HCT116 (cell line): Measurements from ENCODE around the gene SLC16A4. TPM values are rescaled to one million over a fixed set of nuclear protein-coding genes. Genes with fewer than 3 reads are reported as not detected.

Experiments
- ATAC-seq: fragments of 200-7000 bp; cut with Tn5 transposase; 2 replicates; pipeline ENCODE4 v1.9.1; 2020; ENCODE audit warnings: mild to moderate bottlenecking, moderate library complexity
- BruUV-seq: library from RNA; stranded (reverse); fragments of 400-500 nt; replicated peaks from 2 replicates; lab custom pipeline; 2021; lab: Mats Ljungman, UMichigan
- CTCF ChIA-PET: fragments of 300-600 bp; sonication (Branson Sonifier 250); formaldehyde crosslinking; loops from one replicate; lab custom pipeline; 2021; ENCODE audit warnings: antibody characterized with exemption; lab: Charles Lee
- POLR2A ChIA-PET: fragments of 300-600, 350-600 bp; sonication (Branson Sonifier 250); formaldehyde crosslinking; loops from one replicate; lab custom pipeline; 2021; ENCODE audit warnings: antibody characterized with exemption; lab: Charles Lee
- RAD21 ChIA-PET, 2 experiments: fragments of 300-600 bp; sonication (Branson Sonifier 250); formaldehyde crosslinking; loops; one replicate each; lab custom pipeline; 2023; ENCODE audit warnings: low total read pairs in 2 of 2; ENCODE audit not compliant: uncharacterized antibody in 2 of 2, unreplicated experiment in 2 of 2, low non-redundant PET in 1 of 2; lab: Charles Lee
- DNase-seq: peaks from one replicate; pipeline ENCODE4 v3.0.0-alpha.2; 2010; ENCODE audit warnings: low read depth, low spot score
- H2AFZ ChIP-seq: fragments of 200-600 bp; shearing (Covaris generic), sonication (generic); 2 replicates; pipeline ENCODE4 v1.6.1; 2017; ENCODE audit warnings: low read depth, mixed run types, mixed read lengths, antibody characterized with exemption, low read length; ENCODE audit not compliant: poor library complexity, severe bottlenecking
- H3K27ac ChIP-seq: 2 replicates; pipeline ENCODE4 v1.5.1; 2012; ENCODE audit warnings: low read depth, low read length
- H3K27me3 ChIP-seq: fragments of 200-600 bp; sonication (generic); 2 replicates; pipeline ENCODE4 v1.6.1; 2016; ENCODE audit warnings: mixed run types, low read length, mixed read lengths; ENCODE audit not compliant: insufficient read depth
- H3K36me3 ChIP-seq, 2 experiments: fragments of 200-500 bp in 1 of 2; fragments of 200-600 bp in 1 of 2; sonication (Bioruptor generic) in 1 of 2; sonication (generic) in 1 of 2; 2 replicates each; pipeline versions ENCODE4 v1.5.1 to v1.6.1; 2014 to 2016; ENCODE audit warnings: low read length in 2 of 2, inconsistent platforms in 1 of 2, mixed read lengths in 1 of 2, mixed run types in 1 of 2; ENCODE audit not compliant: insufficient read depth in 2 of 2, control insufficient read depth in 1 of 2
- H3K4me1 ChIP-seq, 2 experiments: fragments of 200-600 bp in 1 of 2; sonication (generic) in 1 of 2; 2 replicates each; pipeline versions ENCODE4 v1.5.1 to v1.6.1; 2012 to 2017; ENCODE audit warnings: low read length in 2 of 2, inconsistent platforms in 1 of 2, mild to moderate bottlenecking in 1 of 2, mixed read lengths in 1 of 2, mixed run types in 1 of 2, moderate library complexity in 1 of 2; ENCODE audit not compliant: insufficient read depth in 2 of 2, control insufficient read depth in 1 of 2
- H3K4me2 ChIP-seq: fragments of 200-600 bp; sonication (generic); 2 replicates; pipeline ENCODE4 v1.6.1; 2017; ENCODE audit warnings: mixed run types, low read length, mixed read lengths
- H3K4me3 ChIP-seq, 2 experiments: fragments of 200-600 bp in 1 of 2; sonication (generic) in 1 of 2; replicated peaks in 1 of 2; 2 replicates each; pipeline ENCODE4 v1.5.1; 2011 to 2016; ENCODE audit warnings: low read length in 2 of 2, control low read depth in 1 of 2, low read depth in 1 of 2, mild to moderate bottlenecking in 1 of 2, mixed read lengths in 1 of 2, mixed run types in 1 of 2
- H3K79me2 ChIP-seq: fragments of 200-600 bp; sonication (generic); 2 replicates; pipeline ENCODE4 v1.6.1; 2017; ENCODE audit warnings: mild to moderate bottlenecking, mixed run types, low read length, moderate library complexity, mixed read lengths; ENCODE audit not compliant: insufficient read depth
- H3K9ac ChIP-seq: fragments of 200-600 bp; sonication (generic); 2 replicates; pipeline ENCODE4 v1.6.1; 2016; ENCODE audit warnings: low read length, mixed read lengths
- H3K9me2 ChIP-seq: fragments of 200-600 bp; sonication (generic), shearing (Covaris generic); 2 replicates; pipeline ENCODE4 v1.6.1; 2017; ENCODE audit warnings: mixed run types, mild to moderate bottlenecking, moderate library complexity; ENCODE audit not compliant: insufficient read depth
- H3K9me3 ChIP-seq, 2 experiments: fragments of 200-500 bp in 1 of 2; fragments of 200-600 bp in 1 of 2; sonication (Bioruptor generic) in 1 of 2; sonication (generic) in 1 of 2; 2 replicates each; pipeline ENCODE4 v1.6.1; 2014 to 2017; ENCODE audit warnings: low read length in 2 of 2, mixed read lengths in 2 of 2, inconsistent platforms in 1 of 2, low read depth in 1 of 2, mild to moderate bottlenecking in 1 of 2, mixed run types in 1 of 2, moderate library complexity in 1 of 2; ENCODE audit not compliant: control insufficient read depth in 1 of 2, insufficient read depth in 1 of 2
- H4K20me1 ChIP-seq: fragments of 200-600 bp; sonication (generic), shearing (Covaris generic); 2 replicates; pipeline ENCODE4 v1.6.1; 2017; ENCODE audit warnings: mixed run types, mild to moderate bottlenecking, moderate library complexity; ENCODE audit not compliant: insufficient read depth
- CBX3 ChIP-seq: IDR thresholded peaks from 2 replicates; pipeline ENCODE4 v1.6.1; 2012; ENCODE audit warnings: low read depth
- CEBPB ChIP-seq: IDR thresholded peaks from 2 replicates; pipeline ENCODE4 v1.6.1; 2012; ENCODE audit warnings: low read depth
- CTCF ChIP-seq, 3 experiments: fragments of 200-600 bp in 1 of 3; sonication (generic) in 1 of 3; IDR thresholded peaks in 2 of 3; conservative IDR thresholded peaks in 1 of 3; 2 replicates each; pipeline ENCODE4 v1.5.1; 2012 to 2017; ENCODE audit warnings: low read depth in 2 of 3, low read length in 2 of 3, antibody characterized with exemption in 1 of 3, borderline replicate concordance in 1 of 3, control low read depth in 1 of 3, mild to moderate bottlenecking in 1 of 3, mixed read lengths in 1 of 3, mixed run types in 1 of 3, moderate library complexity in 1 of 3; ENCODE audit not compliant: insufficient read depth in 1 of 3
- EZH2phosphoT487 ChIP-seq: fragments of 200-600 bp; IDR thresholded peaks from 2 replicates; pipeline ENCODE4 v1.6.1; 2018; ENCODE audit warnings: antibody characterized with exemption, borderline replicate concordance
- JUND ChIP-seq: IDR thresholded peaks from 2 replicates; pipeline ENCODE4 v1.6.1; 2012
- MAX ChIP-seq: IDR thresholded peaks from 2 replicates; pipeline ENCODE4 v1.6.1; 2012
- POLR2AphosphoS5 ChIP-seq: IDR thresholded peaks from 2 replicates; pipeline ENCODE4 v1.6.1; 2011; ENCODE audit warnings: mild to moderate bottlenecking, low read depth, low read length, moderate library complexity
- RAD21 ChIP-seq: IDR thresholded peaks from 2 replicates; pipeline ENCODE4 v1.6.1; 2012; ENCODE audit warnings: low read depth, mild to moderate bottlenecking
- REST ChIP-seq: IDR thresholded peaks from 2 replicates; pipeline ENCODE4 v1.6.1; 2012; ENCODE audit warnings: low read depth
- SIN3A ChIP-seq: IDR thresholded peaks from 2 replicates; pipeline ENCODE4 v1.6.1; 2012; ENCODE audit warnings: low read depth
- SRF ChIP-seq: IDR thresholded peaks from 2 replicates; pipeline ENCODE4 v1.6.1; 2012; ENCODE audit warnings: low read depth
- TCF7L2 ChIP-seq: IDR thresholded peaks from 2 replicates; pipeline ENCODE4 v1.7.0; 2011; ENCODE audit warnings: borderline replicate concordance, inconsistent platforms; ENCODE audit not compliant: insufficient read depth, insufficient read length; ENCODE audit errors: extremely low read depth
- YY1 ChIP-seq: IDR thresholded peaks from 2 replicates; pipeline ENCODE4 v1.6.1; 2011; ENCODE audit warnings: low read length, low read depth, moderate library complexity, mild to moderate bottlenecking; ENCODE audit not compliant: insufficient replicate concordance; ENCODE audit errors: extremely low read depth
- ZBTB33 ChIP-seq: IDR thresholded peaks from 2 replicates; pipeline ENCODE4 v1.6.1; 2011; ENCODE audit warnings: mild to moderate bottlenecking, low read length, moderate library complexity; ENCODE audit not compliant: insufficient replicate concordance; ENCODE audit errors: extremely low read depth
- ZFX ChIP-seq: fragments of 450-650 bp; IDR thresholded peaks from 2 replicates; pipeline ENCODE4 v1.6.1; 2017
- intact Hi-C: fragments of 100-400 bp; cut with micrococcal nuclease; formaldehyde crosslinking; loops from 2 replicates; pipeline ENCODE4 v1.10.0; 2022
- total RNA-seq: library from RNA; stranded (reverse); gene quantifications from one replicate; pipeline ENCODE4 v1.2.1, GENCODE V29; 2021; ENCODE audit not compliant: unreplicated experiment

SLC16A4 gene
- total RNA-seq, 1 experiment from 2014 or later, result 0.20 TPM

GRCh38 chr1:110355321-110355720 lies 35.5 kb downstream of the SLC16A4 start:
- no peak overlapping the region for H3K4me2 ChIP-seq
- no peak overlapping the region for H2AFZ ChIP-seq
- ChIA-PET CTCF (no interaction called here), RAD21 (no interaction called here), POLR2A (no interaction called here)
- H3K36me3 ChIP-seq, result peaks cover 16 to 17% of the 10 kb centered on the region in 2 experiments; a peak in 3 of 4 replicates
- H4K20me1 ChIP-seq, result peaks cover 14% of the 10 kb centered on the region; the same call in 1 of the 2 replicates
- H3K4me3 ChIP-seq, result no peak overlapping the region
- H3K27ac ChIP-seq, result no peak overlapping the region
- H3K9ac ChIP-seq, result no peak overlapping the region
- peaks cover 98% of the 10 kb centered on the region for H3K79me2 ChIP-seq
- H3K4me1 ChIP-seq, result peaks cover 6% of the 10 kb centered on the region in 2 experiments; a peak in 2 of 4 replicates
- TF ChIP-seq EZH2phosphoT487 (no peak), SRF (no peak), CEBPB (no peak), TCF7L2 (no peak), ZBTB33 (no peak), JUND (no peak), CTCF (IDR thresholded peaks at IDR 0.05 in 2 of 3, conservative IDR thresholded peaks at IDR 0.05 in 1 of 3; ENCODE audit: borderline replicate concordance in 1 of 3, insufficient read depth in 1 of 3, low read depth in 2 of 3, low read length in 2 of 3) (no peak), SIN3A (no peak), POLR2AphosphoS5 (no peak), RAD21 (no peak), ZFX (no peak), CBX3 (no peak), MAX (no peak), YY1 (no peak), REST (no peak)
- H3K9me2 ChIP-seq, result no peaks in the 10 kb centered on the region
- no peak for ATAC-seq
- intact Hi-C loops, result no loop called here
- BruUV-seq, result no TSS peak
- no peaks in the 10 kb centered on the region for H3K27me3 ChIP-seq
- H3K9me3 ChIP-seq, result no peaks in the 10 kb centered on the region
- no peak for DNase-seq
